Bronchial epithelial cell (primary cell): ENCODE results near the gene SHISA9. TPM values are rescaled to one million over a fixed set of nuclear protein-coding genes. Genes with fewer than 3 reads are reported as not detected.

Source experiments
- DNase-seq: peaks from one replicate; pipeline ENCODE4 v3.0.0-alpha.2; 2010; ENCODE audit warnings: low read depth
- FAIRE-seq: peaks from 2 replicates; lab custom pipeline; 2011; peaks lifted over from hg19 to GRCh38; lab: Jason Lieb, UNC
- H3K27me3 ChIP-seq: 2 replicates; pipeline ENCODE4 v1.5.1; 2011; ENCODE audit warnings: low read length; ENCODE audit not compliant: control insufficient read depth, insufficient read depth
- H3K36me3 ChIP-seq: 2 replicates; pipeline ENCODE4 v1.5.1; 2011; ENCODE audit warnings: low read length; ENCODE audit not compliant: control insufficient read depth, insufficient read depth
- H3K4me3 ChIP-seq: 2 replicates; pipeline ENCODE4 v1.5.1; 2011; ENCODE audit warnings: mild to moderate bottlenecking, low read depth, low read length, control low read depth
- CTCF ChIP-seq: IDR thresholded peaks from 2 replicates; pipeline ENCODE4 v1.5.1; 2011; ENCODE audit warnings: mild to moderate bottlenecking, moderate library complexity, low read length, control low read depth, inconsistent platforms; ENCODE audit not compliant: insufficient read depth, severe bottlenecking
- total RNA-seq: library from RNA; depleted of rRNA; stranded (reverse); fragments of >200 nt; gene quantifications from 2 replicates; pipeline ENCODE4 v1.2.1, GENCODE V29; 2014

SHISA9 gene
- total RNA-seq, 1 donor from 2014 or later, result under 0.01 TPM

DNA sequence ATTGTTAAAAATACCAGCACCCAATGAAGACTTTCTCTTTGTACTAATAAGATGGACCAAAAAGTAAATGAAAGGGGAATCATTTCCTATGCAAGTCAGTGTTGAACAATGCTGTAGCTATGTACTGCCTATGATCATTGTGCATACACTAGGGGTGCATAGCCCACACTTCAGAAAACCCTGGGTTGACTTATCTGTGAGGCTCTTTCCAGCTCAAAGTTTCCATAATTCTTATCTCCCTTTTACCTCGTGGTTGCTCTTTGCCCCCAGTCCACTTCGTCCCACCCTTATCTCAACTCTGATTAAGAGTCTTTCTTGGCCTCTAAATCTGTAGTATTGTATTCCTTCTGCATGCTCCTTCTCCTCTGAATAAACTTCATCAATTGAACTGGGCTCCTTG is 336.8 kb downstream of the SHISA9 start:
- no peak for DNase-seq

GRCh38 chr16:13242201-13242600 is 340.8 kb downstream of the SHISA9 start:
- TF ChIP-seq CTCF, result no peak
- Histone ChIP-seq H3K36me3 (no peaks in the 10 kb centered on the region), H3K4me3 (no peak overlapping the region), H3K27me3 (no peaks in the 10 kb centered on the region)
- FAIRE-seq (peak; percentile 7), DNase-seq (no peak)

More for the DNA sequence above, 336.8 kb downstream of the SHISA9 start:
- no peaks in the 10 kb centered on the region for H3K36me3 ChIP-seq
- FAIRE-seq, result no peak
- no peaks in the 10 kb centered on the region for H3K27me3 ChIP-seq
- no peak for TF ChIP-seq CTCF
- no peak overlapping the region for H3K4me3 ChIP-seq

DNA sequence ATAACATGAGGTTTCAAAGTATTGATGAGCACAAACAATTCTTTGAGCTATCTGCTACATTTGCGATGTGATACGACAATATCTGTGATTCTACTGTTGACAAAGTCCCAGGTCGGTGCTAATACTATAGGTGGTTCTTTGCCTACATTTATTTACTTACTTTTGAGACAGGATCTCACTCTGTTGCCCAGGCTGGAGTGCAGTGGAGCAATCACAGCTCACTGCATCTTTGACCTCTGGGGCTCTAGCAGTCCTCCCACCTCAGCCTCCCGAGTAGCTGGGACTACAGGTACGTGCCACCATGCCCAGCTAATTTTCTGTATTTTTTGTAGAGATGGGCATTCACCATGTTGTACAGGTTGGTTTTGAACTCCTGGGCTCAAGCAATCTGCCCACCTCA is 343.4 kb downstream of the SHISA9 start:
- no peak for FAIRE-seq
- no peak for TF ChIP-seq CTCF
- no peak for DNase-seq
- no peak overlapping the region for H3K4me3 ChIP-seq
- no peaks in the 10 kb centered on the region for H3K36me3 ChIP-seq
- no peaks in the 10 kb centered on the region for H3K27me3 ChIP-seq

GRCh38 chr16:13245713-13246377 is 344.4 kb downstream of the SHISA9 start:
- no peak for TF ChIP-seq CTCF
- FAIRE-seq, result no peak

DNA sequence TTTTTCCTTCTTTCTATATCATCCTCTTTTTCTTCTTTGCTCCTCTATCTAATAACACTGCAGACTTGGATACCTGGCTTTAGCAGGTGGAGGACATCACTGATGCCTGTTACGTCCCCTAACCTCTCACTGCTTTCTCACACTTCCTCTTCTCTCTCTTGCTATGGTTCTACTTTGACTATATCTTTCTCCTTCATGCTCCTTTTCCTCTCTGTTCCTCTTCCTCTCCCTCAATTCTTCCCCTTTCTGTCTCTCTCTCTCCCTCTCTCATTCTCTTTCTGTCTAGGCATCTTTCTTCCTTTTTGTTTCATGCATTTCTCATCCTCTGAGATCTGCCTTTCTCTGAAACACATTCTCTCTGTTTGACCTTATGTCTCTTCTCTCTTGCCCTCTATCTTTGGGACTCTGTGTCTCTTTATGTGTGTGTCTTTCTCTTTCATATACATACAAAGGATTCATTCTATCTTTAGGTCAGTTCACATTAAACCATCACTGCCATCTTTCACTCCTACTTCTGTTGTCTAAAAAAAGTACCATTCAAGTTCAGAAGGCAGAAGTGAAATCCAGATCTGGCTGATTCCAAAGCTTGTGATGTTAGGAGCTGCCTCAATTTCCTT is 353.7 kb downstream of the SHISA9 start:
- H3K36me3 ChIP-seq, result no peaks in the 10 kb centered on the region
- no peaks in the 10 kb centered on the region for H3K27me3 ChIP-seq
- no peak for TF ChIP-seq CTCF
- DNase-seq, result no peak
- H3K4me3 ChIP-seq, result no peak overlapping the region
- no peak for FAIRE-seq

More at GRCh38 chr16:13245713-13246377, 344.4 kb downstream of the SHISA9 start:
- Histone ChIP-seq H3K4me3 (no peak overlapping the region), H3K36me3 (no peaks in the 10 kb centered on the region), H3K27me3 (no peaks in the 10 kb centered on the region)
- no peak for DNase-seq
